Left colon (tissue), 2 donors: Measurements from ENCODE around the gene TMEM52. TPM values are rescaled to one million over a fixed set of nuclear protein-coding genes. Genes with fewer than 3 reads are reported as not detected.
A peak's percentile ranks its signal among the peaks of the same experiment; 100 is the strongest.

Source experiments
- ATAC-seq: fragments of 200-7000 bp; cut with Tn5 transposase; one replicate; pipeline ENCODE4 v1.9.1; 2020; ENCODE audit warnings: mild to moderate bottlenecking, moderate library complexity
- DNase-seq, 2 donors: peaks; one replicate each; pipeline ENCODE4 v3.0.0-alpha.2; 2020
- intact Hi-C, 2 donors: fragments of 100-400 bp; cut with DNase I in 1 of 2; cut with micrococcal nuclease in 1 of 2; formaldehyde crosslinking; loops; one replicate each; pipeline versions ENCODE4 v1.11.2 to v1.14.0; 2022; cut with DNase I, micrococcal nuclease
- total RNA-seq, 2 donors: library from RNA; stranded (reverse); fragmentation: NEBNext Ultra II Directional; extraction: Animal tissue kit (Norgen Biotek cat#: 25700); gene quantifications; one replicate each; pipeline ENCODE4 v1.2.1, GENCODE V29; 2021
- donor health status: DM: no; HTN: no; CAD: no.
- donor health status: DM: yes; HTN: yes; CAD: no.

TMEM52 gene
- total RNA-seq, 2 donors from 2014 or later = 4.1 to 4.3 TPM

GRCh38 chr1:1929639-1930545 is 10.8 kb upstream of the TMEM52 start:
- intact Hi-C loops = no loop called here
- no peak for DNase-seq
- ATAC-seq = no peak

- ATAC-seq = no peak
- intact Hi-C loops = no loop called here
- DNase-seq = no peak
Observed at GRCh38 chr1:1929102-1929638, 10.1 kb upstream of the TMEM52 start.

GRCh38 chr1:1928231-1929101 is 9.4 kb upstream of the TMEM52 start:
- intact Hi-C loops = no loop called here
- no peak for ATAC-seq
- no peak for DNase-seq

- intact Hi-C loops = no loop called here
- DNase-seq (no peak), ATAC-seq (no peak)
Observed at GRCh38 chr1:1927751-1928150, 8.7 kb upstream of the TMEM52 start.

- DNase-seq (no peak), ATAC-seq (no peak)
- intact Hi-C loops = no loop called here
Observed at GRCh38 chr1:1926886-1927660, 8.0 kb upstream of the TMEM52 start.

- ATAC-seq (no peak), DNase-seq (no peak)
- intact Hi-C loops = no loop called here
Observed at GRCh38 chr1:1926346-1926811, 7.3 kb upstream of the TMEM52 start.

GRCh38 chr1:1925437-1926345 is 6.6 kb upstream of the TMEM52 start:
- DNase-seq (no peak), ATAC-seq (no peak)
- intact Hi-C loops = no loop called here

- ATAC-seq (no peak), DNase-seq (peak in 1 of 2 donors; percentile 27)
- intact Hi-C loops = no loop called here
Observed at GRCh38 chr1:1924849-1925248, 5.8 kb upstream of the TMEM52 start.

GRCh38 chr1:1924386-1924785 is 5.3 kb upstream of the TMEM52 start:
- ATAC-seq (no peak), DNase-seq (peak in 1 of 2 donors; percentile 35)
- intact Hi-C loops = no loop called here

GRCh38 chr1:1922956-1923833 is 4.1 kb upstream of the TMEM52 start:
- ATAC-seq (peak; percentile 43), DNase-seq (peak; percentile 65 to 82)
- intact Hi-C loops = no loop called here

- intact Hi-C loops = no loop called here
- ATAC-seq (no peak), DNase-seq (peak in 1 of 2 donors; percentile 26)
Observed at GRCh38 chr1:1922702-1922955, 3.5 kb upstream of the TMEM52 start.

- intact Hi-C loops = no loop called here
- no peak for ATAC-seq
- peak in 1 of 2 donors; percentile 30 for DNase-seq
Observed at GRCh38 chr1:1921901-1922701, 3.0 kb upstream of the TMEM52 start.

- peak in 1 of 2 donors; percentile 28 for DNase-seq
- intact Hi-C loops = no loop called here
- no peak for ATAC-seq
Observed at GRCh38 chr1:1921459-1921862, 2.4 kb upstream of the TMEM52 start.

- intact Hi-C loops = no loop called here
- ATAC-seq = no peak
- DNase-seq = peak in 1 of 2 donors; percentile 26
Observed at GRCh38 chr1:1920608-1921458, 1.8 kb upstream of the TMEM52 start.

GRCh38 chr1:1920057-1920607 is 1.1 kb upstream of the TMEM52 start:
- DNase-seq = no peak

More at GRCh38 chr1:1920057-1920607, 1.1 kb upstream of the TMEM52 start:
- intact Hi-C loops = no loop called here
- no peak for ATAC-seq
